HG02571 (cell line): ENCODE data around the gene NR2F1-AS1.
"Not testable (repeated sequence)": the region's sequence is repeated elsewhere in the genome, so short reads cannot be mapped to it uniquely, and the experiment has no call there.

ENCODE experiments used
- ATAC-seq: cut with Tn5 transposase; IDR thresholded peaks from one replicate; pipeline ENCODE4 v1.9.1; 2021; ENCODE audit warnings: mild to moderate bottlenecking, moderate library complexity; ENCODE audit not compliant: unreplicated experiment

NR2F1-AS1 gene

DNA sequence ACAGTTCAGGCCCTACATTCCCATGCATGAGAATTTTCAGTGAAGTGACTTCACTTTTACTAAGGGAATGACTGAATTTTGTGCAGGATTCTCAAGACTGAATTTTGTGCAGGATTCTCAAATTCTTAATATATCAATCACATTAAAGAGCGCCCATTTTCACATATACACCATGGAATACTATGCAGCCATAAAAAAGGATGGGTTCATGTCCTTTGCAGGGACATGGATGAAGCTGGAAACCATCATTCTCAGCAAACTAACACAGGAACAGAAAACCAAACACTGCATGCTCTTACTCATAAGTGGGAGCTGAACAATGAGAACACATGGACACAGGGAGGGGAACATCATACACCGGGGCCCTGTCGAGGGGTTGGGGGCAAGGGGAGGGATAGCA, 31.4 kb downstream of the NR2F1-AS1 start:
- not testable (repeated sequence) for ATAC-seq

DNA sequence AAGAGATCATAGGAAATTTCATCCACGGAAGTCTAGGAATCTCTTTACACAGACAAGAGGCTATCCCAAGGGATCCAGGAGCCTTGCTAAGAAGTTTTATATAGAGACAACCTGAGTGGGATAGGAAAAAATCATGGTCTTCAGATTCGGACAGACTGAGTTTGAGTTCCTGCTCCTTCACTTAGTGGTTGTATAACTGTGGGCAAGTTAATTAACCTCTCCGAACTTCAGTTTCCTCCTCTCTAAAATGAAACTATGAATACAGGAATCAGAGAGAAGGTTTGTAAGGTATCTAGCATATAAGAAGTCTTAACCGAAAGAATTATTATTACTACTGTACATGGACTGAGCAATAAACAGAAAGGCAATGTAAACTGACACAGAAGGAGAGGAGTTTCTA, 35.1 kb downstream of the NR2F1-AS1 start:
- no peak for ATAC-seq

DNA sequence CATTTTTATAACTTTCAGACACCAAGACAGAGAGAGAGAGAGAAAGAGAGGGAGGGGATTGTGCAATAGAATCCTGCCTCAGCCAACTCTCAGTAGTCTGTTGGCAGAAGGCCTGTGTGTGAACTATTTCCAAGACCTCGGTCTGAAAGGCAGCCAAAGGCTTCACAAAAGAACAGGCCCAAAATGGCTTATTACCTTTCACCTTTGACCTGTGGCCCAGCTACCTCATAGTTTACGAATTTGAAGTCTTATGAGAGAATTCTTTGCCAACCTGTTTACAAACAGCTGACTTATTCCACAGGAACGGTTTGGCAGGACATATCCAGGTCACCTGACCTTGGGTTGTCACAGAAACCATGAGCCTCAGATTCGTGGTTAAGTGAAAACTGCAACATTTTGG, 48.6 kb downstream of the NR2F1-AS1 start:
- no peak for ATAC-seq

DNA sequence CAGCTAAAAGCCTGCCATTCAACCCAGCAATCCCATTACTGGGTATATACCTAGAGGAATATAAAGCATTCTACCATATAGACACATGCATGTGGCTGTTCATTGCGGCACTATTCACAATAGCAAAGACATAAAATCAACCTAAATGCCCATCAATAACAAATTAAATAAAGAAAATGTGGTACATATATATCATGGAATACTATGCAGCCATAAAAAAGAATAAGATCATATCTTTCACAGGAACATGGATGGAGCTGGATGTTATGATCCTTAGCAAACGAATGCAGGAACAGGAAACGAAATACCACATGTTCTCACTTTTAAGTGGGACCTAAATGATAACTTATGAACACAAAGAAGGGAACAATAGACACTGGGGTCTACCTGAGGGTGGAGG, 59.2 kb downstream of the NR2F1-AS1 start:
- ATAC-seq: not testable (repeated sequence)

DNA sequence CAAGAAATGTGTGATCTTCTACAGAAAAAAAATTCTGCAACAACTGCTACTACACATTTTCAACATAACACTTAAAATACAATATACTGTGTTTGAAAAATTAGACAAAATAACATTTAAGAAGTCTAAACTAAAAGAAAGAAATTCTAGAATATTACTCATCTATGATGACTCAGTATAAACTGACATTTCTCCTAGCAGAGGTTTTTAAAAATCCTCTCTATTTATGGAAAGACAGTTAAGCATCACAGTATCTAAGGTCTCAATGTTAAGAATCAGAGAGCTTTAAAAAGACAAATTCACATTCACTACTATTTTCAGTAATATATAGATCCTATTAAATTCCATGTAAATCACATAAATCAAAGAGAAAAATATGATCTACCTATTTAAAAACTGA, 61.3 kb downstream of the NR2F1-AS1 start:
- ATAC-seq: no peak

DNA sequence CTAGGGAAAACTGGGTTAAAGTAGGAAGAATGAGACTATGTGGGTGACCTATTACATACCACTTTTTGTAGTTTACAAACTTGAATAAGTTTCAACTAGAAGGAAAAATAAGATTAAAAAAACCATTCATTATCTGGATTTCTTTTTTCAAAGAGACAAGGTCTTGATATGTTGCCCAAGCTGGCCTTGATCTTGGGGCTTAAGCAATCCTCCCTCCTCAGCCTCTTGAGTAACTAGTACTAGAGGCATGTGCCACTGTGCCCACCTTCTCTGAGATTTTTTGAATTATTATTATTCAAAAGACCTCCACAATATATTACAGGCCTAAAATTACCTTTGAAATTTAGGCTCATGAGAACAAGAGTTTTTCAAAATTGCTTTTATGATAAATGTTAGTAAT, 63.2 kb downstream of the NR2F1-AS1 start:
- ATAC-seq: no peak

DNA sequence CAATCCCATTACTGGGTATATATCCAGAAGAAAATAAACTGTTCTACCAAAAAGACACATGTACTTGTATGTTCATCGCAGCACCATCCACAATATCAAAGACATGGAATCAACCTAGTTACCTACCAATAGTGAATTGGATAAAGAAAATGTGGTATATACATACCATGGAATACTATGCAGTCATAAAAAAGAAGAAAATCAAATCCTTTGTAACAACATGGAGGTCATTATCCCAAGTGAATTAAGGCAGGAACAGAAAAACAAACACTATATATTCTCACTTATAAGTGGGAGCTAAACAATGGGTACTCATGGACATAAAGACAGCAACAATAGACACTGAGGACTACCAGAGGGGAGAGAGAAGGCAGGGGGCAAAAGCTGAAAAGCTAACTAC, 67.7 kb downstream of the NR2F1-AS1 start:
- ATAC-seq: no peak

DNA sequence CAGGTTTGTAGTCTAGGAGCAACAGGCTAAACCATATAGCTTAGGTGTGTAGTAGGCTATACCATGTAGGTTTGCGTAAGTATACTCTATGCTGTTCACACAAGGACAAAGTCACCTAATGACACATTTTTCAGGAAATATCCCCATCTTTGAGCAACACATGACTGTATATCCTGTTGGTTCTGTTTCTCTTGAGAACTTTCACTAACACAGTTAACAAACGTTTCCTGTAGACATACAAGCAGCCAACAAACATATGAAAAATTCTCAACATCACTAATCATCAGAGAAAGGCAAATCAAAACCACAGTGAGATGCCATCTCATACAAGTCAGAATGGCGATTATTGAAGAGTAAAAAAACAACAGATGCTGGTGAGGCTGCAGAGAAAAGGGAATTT, 68.2 kb downstream of the NR2F1-AS1 start:
- no peak for ATAC-seq

- ATAC-seq: no peak
These were observed 69.6 kb downstream of the NR2F1-AS1 start for GRCh38 chr5:93511445-93511844.

GRCh38 chr5:93510626-93511380, 70.2 kb downstream of the NR2F1-AS1 start:
- no peak for ATAC-seq

DNA sequence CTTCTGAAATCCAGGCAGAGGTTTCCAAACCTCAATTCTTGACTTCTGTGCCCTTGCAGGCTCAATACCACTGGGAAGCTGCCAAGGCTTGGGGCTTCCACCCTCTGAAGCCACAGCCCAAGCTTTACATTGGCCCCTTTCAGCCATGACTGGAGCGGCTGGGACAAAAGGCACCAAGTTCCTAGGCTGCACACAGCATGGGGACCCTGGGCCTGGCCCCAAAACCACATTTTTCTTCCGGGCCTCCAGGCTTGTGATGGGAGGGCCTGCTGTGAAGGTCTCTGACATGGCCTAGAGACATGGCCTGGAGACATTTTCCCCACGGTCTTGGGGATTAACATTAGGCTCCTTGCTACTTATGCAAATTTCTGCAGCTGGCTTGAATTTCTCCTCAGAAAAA, 75.5 kb downstream of the NR2F1-AS1 start:
- ATAC-seq: not testable (repeated sequence)

- ATAC-seq: no peak
These were observed 77.4 kb downstream of the NR2F1-AS1 start for GRCh38 chr5:93503598-93504067.

GRCh38 chr5:93497096-93497495, 83.9 kb downstream of the NR2F1-AS1 start:
- ATAC-seq: no peak

- ATAC-seq: no peak
These were observed 101.0 kb downstream of the NR2F1-AS1 start for GRCh38 chr5:93479982-93480509.

- no peak for ATAC-seq
These were observed 103.2 kb downstream of the NR2F1-AS1 start for GRCh38 chr5:93477816-93478215.

DNA sequence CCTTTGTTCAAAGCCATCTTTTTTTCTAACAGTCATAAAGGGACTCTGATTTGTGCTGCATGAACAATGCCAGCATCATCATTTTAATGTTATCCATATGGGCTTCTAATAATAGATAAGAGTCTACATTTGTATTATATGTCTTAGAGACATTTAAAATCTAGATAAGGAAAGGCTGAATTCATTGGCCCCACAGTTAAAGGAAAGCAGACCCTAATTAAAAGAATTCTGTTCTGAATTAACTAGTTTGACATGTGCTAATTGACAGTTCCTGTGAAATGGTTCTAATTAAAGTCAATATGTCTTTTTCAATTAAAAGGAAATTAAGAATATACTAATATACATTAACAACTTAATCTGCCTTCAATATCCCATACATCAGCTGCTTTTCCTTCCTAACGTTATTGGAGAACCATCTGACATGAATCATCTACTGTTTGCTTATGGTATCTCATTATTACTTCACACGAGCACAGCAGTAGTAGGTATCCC, 104.7 kb downstream of the NR2F1-AS1 start:
- ATAC-seq: no peak

DNA sequence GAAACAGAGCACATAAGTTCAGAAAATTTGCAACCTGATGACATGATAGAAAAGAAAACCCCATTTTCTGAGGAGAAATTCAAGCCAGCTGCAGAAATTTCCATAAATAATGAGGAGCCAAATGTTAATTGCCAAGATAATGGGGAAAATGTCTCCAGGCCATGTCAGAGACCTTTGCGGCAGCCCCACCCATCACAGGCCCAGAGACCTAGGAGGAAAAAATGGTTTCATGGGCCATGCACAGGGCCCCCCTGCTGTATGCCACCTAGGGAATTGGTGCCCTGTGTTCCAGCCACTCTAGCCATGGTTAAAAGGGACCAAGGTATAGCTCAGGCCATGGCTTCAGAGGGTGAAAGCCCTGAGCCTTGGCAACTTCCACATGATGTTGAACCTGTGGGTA, 118.1 kb downstream of the NR2F1-AS1 start:
- no peak for ATAC-seq

- ATAC-seq: no peak
These were observed 119.3 kb downstream of the NR2F1-AS1 start for GRCh38 chr5:93461756-93462155.

- no peak for ATAC-seq
These were observed 120.7 kb downstream of the NR2F1-AS1 start for GRCh38 chr5:93460286-93460685.

GRCh38 chr5:93456796-93457195, 124.2 kb downstream of the NR2F1-AS1 start:
- not testable (repeated sequence) for ATAC-seq

GRCh38 chr5:93454896-93455295, 126.1 kb downstream of the NR2F1-AS1 start:
- ATAC-seq: no peak

DNA sequence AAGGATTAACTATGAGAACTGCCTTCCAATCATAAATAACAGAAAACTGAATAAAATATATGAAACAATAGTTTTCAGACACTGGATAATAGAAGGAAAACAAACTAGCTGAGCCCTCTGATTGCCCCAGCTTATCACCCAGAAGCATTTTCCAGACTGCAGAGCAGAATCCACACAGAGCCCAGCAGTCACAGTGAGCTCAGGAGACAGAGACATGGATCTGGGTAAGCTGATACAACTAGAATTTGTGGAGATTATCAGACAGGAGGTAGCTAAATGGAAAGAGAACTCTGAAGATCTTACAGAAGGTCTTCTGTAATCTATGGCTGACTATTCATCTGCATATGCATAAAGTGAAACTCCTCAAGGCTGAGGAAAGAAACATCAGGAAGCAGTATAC, 128.8 kb downstream of the NR2F1-AS1 start:
- no peak for ATAC-seq
